Ramos (cell line): ENCODE results near the gene TMPO.
"Not testable (repeated sequence)": the region's sequence is repeated elsewhere in the genome, so short reads cannot be mapped to it uniquely, and the experiment has no call there.

Experiments
- in situ Hi-C: fragments of 300-500 bp; cut with MboI; formaldehyde crosslinking; loops from one replicate; pipeline ENCODE4 v1.14.3; 2022; ENCODE audit warnings: low sequenced_read_pairs; ENCODE audit not compliant: unreplicated experiment

The TMPO gene

GRCh38 chr12:98509063-98509462 is 6.3 kb upstream of the TMPO start:
- in situ Hi-C loops, result loop anchor here (25.0 kb wide), 1 partner anchor 878 kb away; no protein-coding TSS in a partner anchor

DNA sequence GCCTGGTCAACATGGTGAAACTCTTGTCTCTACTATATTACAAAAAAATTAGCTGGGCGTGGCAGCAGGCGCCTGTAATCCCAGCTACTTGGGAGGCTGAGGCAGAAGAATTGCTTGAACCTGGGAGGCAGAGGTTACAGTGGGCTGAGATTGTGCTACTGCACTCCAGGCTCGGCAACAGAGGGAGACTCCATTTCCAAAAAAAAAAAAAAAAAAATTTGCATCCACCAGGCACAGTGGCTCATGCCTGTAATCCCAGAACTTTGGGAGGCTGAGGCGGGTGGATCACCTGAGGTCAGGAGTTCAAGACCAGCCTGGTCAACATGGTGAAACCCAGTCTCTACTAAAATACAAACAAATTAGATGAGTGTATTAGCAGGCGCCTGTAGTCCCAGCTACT is 3.6 kb upstream of the TMPO start:
- in situ Hi-C loops, result loop anchor here (25.0 kb wide), 1 partner anchor 875 kb away; no protein-coding TSS in a partner anchor

- in situ Hi-C loops, result loop anchor here (25.0 kb wide), 1 partner anchor 874 kb away; no protein-coding TSS in a partner anchor
Measured at GRCh38 chr12:98513379-98514322, 1.7 kb upstream of the TMPO start.

- in situ Hi-C loops, result loop anchor here (25.0 kb wide), 1 partner anchor 872 kb away; no protein-coding TSS in a partner anchor
Measured at GRCh38 chr12:98514982-98515286, 456 bp upstream of the TMPO start.

GRCh38 chr12:98516111-98516873 is 902 bp downstream of the TMPO start:
- in situ Hi-C loops, result loop anchor here (25.0 kb wide), 1 partner anchor 871 kb away; no protein-coding TSS in a partner anchor

DNA sequence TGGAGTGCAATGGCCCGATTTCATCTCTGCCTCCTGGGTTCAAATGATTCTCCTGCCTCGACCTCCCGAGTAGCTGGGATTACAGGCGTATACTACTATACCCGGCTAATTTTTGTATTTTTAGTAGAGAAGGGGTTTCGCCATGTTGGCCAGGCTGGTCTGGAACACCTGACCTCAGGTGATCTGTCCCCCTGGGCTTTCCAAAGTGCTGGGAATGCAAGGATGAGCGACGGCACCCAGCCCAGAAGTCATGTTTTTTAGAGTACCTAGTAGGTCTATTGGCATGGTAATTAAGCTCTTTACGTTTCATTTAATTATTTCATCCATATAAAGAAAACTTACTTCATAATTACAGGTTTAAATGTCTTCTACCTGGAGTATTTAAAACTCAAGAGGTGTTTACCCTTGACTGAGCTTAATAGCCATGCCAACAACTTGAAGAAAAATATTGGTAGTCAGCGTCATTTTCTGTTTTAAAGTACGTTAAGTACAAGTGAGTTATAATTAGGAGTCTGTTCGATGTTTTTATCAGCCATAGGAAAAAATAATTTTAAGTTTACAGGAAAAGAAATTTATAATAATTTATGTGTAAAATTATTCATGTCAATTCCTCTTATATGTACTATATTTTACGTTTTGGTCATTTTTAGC is 4.0 kb downstream of the TMPO start:
- in situ Hi-C loops, result loop anchor here (25.0 kb wide), 1 partner anchor 868 kb away; no protein-coding TSS in a partner anchor

GRCh38 chr12:98530068-98530467 is 14.7 kb downstream of the TMPO start:
- in situ Hi-C loops, result no loop called here

DNA sequence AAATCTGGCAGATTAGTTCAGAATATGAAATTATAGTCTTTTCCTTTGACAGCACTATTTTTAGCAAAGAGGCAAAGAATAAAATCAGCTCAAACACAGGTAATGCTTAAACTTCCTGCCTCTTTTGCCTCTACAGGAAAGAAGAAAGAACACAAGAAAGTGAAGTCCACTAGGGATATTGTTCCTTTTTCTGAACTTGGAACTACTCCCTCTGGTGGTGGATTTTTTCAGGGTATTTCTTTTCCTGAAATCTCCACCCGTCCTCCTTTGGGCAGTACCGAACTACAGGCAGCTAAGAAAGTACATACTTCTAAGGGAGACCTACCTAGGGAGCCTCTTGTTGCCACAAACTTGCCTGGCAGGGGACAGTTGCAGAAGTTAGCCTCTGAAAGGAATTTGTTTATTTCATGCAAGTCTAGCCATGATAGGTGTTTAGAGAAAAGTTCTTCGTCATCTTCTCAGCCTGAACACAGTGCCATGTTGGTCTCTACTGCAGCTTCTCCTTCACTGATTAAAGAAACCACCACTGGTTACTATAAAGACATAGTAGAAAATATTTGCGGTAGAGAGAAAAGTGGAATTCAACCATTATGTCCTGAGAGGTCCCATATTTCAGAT is 17.4 kb downstream of the TMPO start:
- in situ Hi-C loops, result no loop called here

- in situ Hi-C loops, result no loop called here
Measured at GRCh38 chr12:98533723-98534251, 18.4 kb downstream of the TMPO start.

GRCh38 chr12:98538031-98538430 is 22.6 kb downstream of the TMPO start:
- in situ Hi-C loops, result no loop called here

- in situ Hi-C loops, result no loop called here
Measured at GRCh38 chr12:98543701-98544100, 28.3 kb downstream of the TMPO start.

GRCh38 chr12:98544751-98545150 is 29.4 kb downstream of the TMPO start:
- in situ Hi-C loops, result no loop called here

GRCh38 chr12:98549371-98550110 is 34.2 kb downstream of the TMPO start:
- in situ Hi-C loops, result no loop called here

- in situ Hi-C loops, result no loop called here
Measured at GRCh38 chr12:98551787-98552186, 36.4 kb downstream of the TMPO start.

GRCh38 chr12:98558097-98558496 is 42.7 kb downstream of the TMPO start:
- in situ Hi-C loops, result not testable (repeated sequence)

DNA sequence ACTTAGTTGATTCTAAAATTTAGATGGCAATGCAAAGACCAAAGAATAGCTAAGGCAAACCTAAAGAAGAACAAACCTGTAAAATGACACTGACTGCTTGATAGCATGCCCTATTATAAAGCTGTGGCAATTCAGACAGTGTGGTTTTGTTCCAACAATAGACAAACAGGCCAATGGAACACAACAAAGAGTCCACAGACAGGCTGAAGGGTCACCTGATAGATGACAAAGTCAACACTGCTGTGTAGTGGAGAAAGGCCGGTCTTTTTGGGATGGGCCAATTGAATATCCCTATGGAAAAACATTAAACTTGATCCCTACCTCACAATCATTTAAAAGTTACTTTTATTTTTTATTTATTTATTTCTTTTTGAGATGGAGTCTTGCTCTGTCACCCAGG is 44.3 kb downstream of the TMPO start:
- in situ Hi-C loops, result loop anchor here (10.0 kb wide), 2 partner anchors 95 to 435 kb away; no protein-coding TSS in a partner anchor

DNA sequence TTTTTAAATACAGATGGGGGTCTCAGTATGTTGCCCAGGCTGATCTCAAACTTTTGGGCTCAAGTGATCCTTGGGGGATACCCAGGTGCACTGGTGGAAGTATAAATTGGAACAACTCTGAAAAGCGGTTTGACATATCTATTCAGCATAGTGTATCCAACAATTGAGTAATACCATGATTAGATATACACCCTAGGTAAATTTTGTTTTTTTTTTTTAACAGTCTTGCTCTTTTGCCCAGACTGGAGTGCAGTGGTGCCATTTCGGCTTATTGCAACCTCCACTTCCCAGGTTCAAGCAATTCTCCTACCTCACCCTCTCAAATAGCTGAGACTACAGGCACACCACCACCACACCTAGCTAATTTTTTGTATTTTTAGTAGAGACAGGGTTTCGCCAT is 46.5 kb downstream of the TMPO start:
- in situ Hi-C loops, result loop anchor here (10.0 kb wide), 2 partner anchors 93 to 433 kb away; no protein-coding TSS in a partner anchor

GRCh38 chr12:98572010-98572409 is 56.6 kb downstream of the TMPO start:
- in situ Hi-C loops, result no loop called here

GRCh38 chr12:98574110-98574509 is 58.7 kb downstream of the TMPO start:
- in situ Hi-C loops, result no loop called here
